Muscle layer of duodenum (tissue), 2 donors: ENCODE data around the gene WDR43.

Experiments
- H3K27ac ChIP-seq: one replicate; pipeline ENCODE4 v1.7.0; 2013; ENCODE audit warnings: mild to moderate bottlenecking, low read length
- H3K27me3 ChIP-seq: one replicate; pipeline ENCODE4 v1.7.0; 2013; ENCODE audit warnings: low read depth, mild to moderate bottlenecking, control low read depth, low read length
- H3K36me3 ChIP-seq, 2 donors: one replicate each; pipeline ENCODE4 v1.7.0; 2013; ENCODE audit warnings: low read length in 2 of 2, control low read depth in 1 of 2, mild to moderate bottlenecking in 1 of 2; ENCODE audit not compliant: insufficient read depth in 2 of 2, control insufficient read depth in 1 of 2
- H3K4me1 ChIP-seq, 2 donors: one replicate each; pipeline ENCODE4 v1.7.0; 2013; ENCODE audit warnings: low read length in 2 of 2, mild to moderate bottlenecking in 2 of 2, control low read depth in 1 of 2, moderate library complexity in 1 of 2; ENCODE audit not compliant: insufficient read depth in 2 of 2, control insufficient read depth in 1 of 2
- H3K4me3 ChIP-seq, 2 donors: one replicate each; pipeline ENCODE4 v1.7.0; 2013; ENCODE audit warnings: low read length in 2 of 2, low read depth in 1 of 2, mild to moderate bottlenecking in 1 of 2
- H3K9me3 ChIP-seq, 2 donors: one replicate each; pipeline ENCODE4 v1.7.0; 2013; ENCODE audit warnings: low read length in 2 of 2, control low read depth in 1 of 2, mild to moderate bottlenecking in 1 of 2; ENCODE audit not compliant: control insufficient read depth in 1 of 2
- donor health status: healthy.

WDR43 gene

GRCh38 chr2:28896906-28897305 lies 2.4 kb downstream of the WDR43 start:
- peaks cover 0 to under 1% of the 10 kb centered on the region in 2 donors for H3K36me3 ChIP-seq
- peaks cover 7 to 33% of the 10 kb centered on the region in 2 donors for H3K4me1 ChIP-seq
- H3K4me3 ChIP-seq = no peak overlapping the region
- H3K9me3 ChIP-seq = no peaks in the 10 kb centered on the region
- H3K27ac ChIP-seq = no peak overlapping the region
- no peaks in the 10 kb centered on the region for H3K27me3 ChIP-seq

- H3K4me3 ChIP-seq = no peak overlapping the region
- no peaks in the 10 kb centered on the region for H3K27me3 ChIP-seq
- no peak overlapping the region for H3K27ac ChIP-seq
- no peaks in the 10 kb centered on the region for H3K9me3 ChIP-seq
- H3K4me1 ChIP-seq = peaks cover 7 to 33% of the 10 kb centered on the region in 2 donors
- H3K36me3 ChIP-seq = peaks cover 8 to 12% of the 10 kb centered on the region in 2 donors
Observed at GRCh38 chr2:28898048-28898447, 3.6 kb downstream of the WDR43 start.

GRCh38 chr2:28901202-28901601 lies 6.7 kb downstream of the WDR43 start:
- Histone ChIP-seq H3K9me3 (no peaks in the 10 kb centered on the region), H3K36me3 (peaks cover 9 to 14% of the 10 kb centered on the region in 2 donors), H3K4me1 (peaks cover 7 to 23% of the 10 kb centered on the region in 2 donors), H3K27me3 (no peaks in the 10 kb centered on the region), H3K27ac (no peak overlapping the region), H3K4me3 (no peak overlapping the region)

GRCh38 chr2:28901841-28902240 lies 7.4 kb downstream of the WDR43 start:
- Histone ChIP-seq H3K36me3 (peaks cover 13 to 21% of the 10 kb centered on the region in 2 donors), H3K27ac (no peak overlapping the region), H3K9me3 (no peaks in the 10 kb centered on the region), H3K4me1 (peaks cover 7 to 16% of the 10 kb centered on the region in 2 donors), H3K4me3 (no peak overlapping the region), H3K27me3 (no peaks in the 10 kb centered on the region)

GRCh38 chr2:28902584-28902983 lies 8.1 kb downstream of the WDR43 start:
- H3K9me3 ChIP-seq = no peaks in the 10 kb centered on the region
- H3K27ac ChIP-seq = no peak overlapping the region
- H3K36me3 ChIP-seq = peaks cover 17 to 27% of the 10 kb centered on the region in 2 donors
- peaks cover 7 to 10% of the 10 kb centered on the region in 2 donors for H3K4me1 ChIP-seq
- no peaks in the 10 kb centered on the region for H3K27me3 ChIP-seq
- H3K4me3 ChIP-seq = no peak overlapping the region

GRCh38 chr2:28904295-28904694 lies 9.8 kb downstream of the WDR43 start:
- Histone ChIP-seq H3K4me3 (no peak overlapping the region), H3K4me1 (peaks cover 0 to 4% of the 10 kb centered on the region in 2 donors), H3K27ac (no peak overlapping the region), H3K9me3 (no peaks in the 10 kb centered on the region), H3K27me3 (no peaks in the 10 kb centered on the region), H3K36me3 (peaks cover 27 to 44% of the 10 kb centered on the region in 2 donors)

GRCh38 chr2:28904802-28905457 lies 10.5 kb downstream of the WDR43 start:
- Histone ChIP-seq H3K36me3 (peaks cover 33 to 49% of the 10 kb centered on the region in 2 donors), H3K4me1 (peaks cover 0 to 4% of the 10 kb centered on the region in 2 donors), H3K9me3 (no peaks in the 10 kb centered on the region), H3K27ac (no peak overlapping the region), H3K27me3 (no peaks in the 10 kb centered on the region), H3K4me3 (no peak overlapping the region)

- H3K27me3 ChIP-seq = no peaks in the 10 kb centered on the region
- peaks cover 0 to 4% of the 10 kb centered on the region in 2 donors for H3K4me1 ChIP-seq
- peaks cover 35 to 54% of the 10 kb centered on the region in 2 donors for H3K36me3 ChIP-seq
Observed at GRCh38 chr2:28905533-28905932, 11.1 kb downstream of the WDR43 start.

GRCh38 chr2:28906376-28906775 lies 11.9 kb downstream of the WDR43 start:
- no peaks in the 10 kb centered on the region for H3K9me3 ChIP-seq
- H3K4me1 ChIP-seq = no peaks in the 10 kb centered on the region
- H3K4me3 ChIP-seq = no peak overlapping the region
- peaks cover 35 to 54% of the 10 kb centered on the region in 2 donors for H3K36me3 ChIP-seq
- H3K27ac ChIP-seq = no peak overlapping the region
- H3K27me3 ChIP-seq = no peaks in the 10 kb centered on the region

More at GRCh38 chr2:28905533-28905932, 11.1 kb downstream of the WDR43 start:
- no peaks in the 10 kb centered on the region for H3K9me3 ChIP-seq
- no peak overlapping the region for H3K4me3 ChIP-seq
- H3K27ac ChIP-seq = no peak overlapping the region

- H3K36me3 ChIP-seq = peaks cover 35 to 58% of the 10 kb centered on the region in 2 donors
Observed at GRCh38 chr2:28906821-28907220, 12.4 kb downstream of the WDR43 start.

GRCh38 chr2:28908172-28908571 lies 13.7 kb downstream of the WDR43 start:
- Histone ChIP-seq H3K4me1 (no peaks in the 10 kb centered on the region), H3K36me3 (peaks cover 26 to 48% of the 10 kb centered on the region in 2 donors), H3K9me3 (no peaks in the 10 kb centered on the region), H3K4me3 (no peak overlapping the region), H3K27ac (no peak overlapping the region), H3K27me3 (no peaks in the 10 kb centered on the region)

More at GRCh38 chr2:28906821-28907220, 12.4 kb downstream of the WDR43 start:
- H3K4me1 ChIP-seq = no peaks in the 10 kb centered on the region
- H3K4me3 ChIP-seq = no peak overlapping the region
- no peaks in the 10 kb centered on the region for H3K27me3 ChIP-seq
- no peak overlapping the region for H3K27ac ChIP-seq
- no peaks in the 10 kb centered on the region for H3K9me3 ChIP-seq
